GM12873 (cell line): ENCODE results near the gene HSD17B12.

Experiments
- CTCF ChIP-seq: IDR thresholded peaks from 2 replicates; pipeline ENCODE4 v1.5.1; 2012; ENCODE audit warnings: low read depth, mild to moderate bottlenecking, moderate library complexity, low read length, control low read depth; ENCODE audit not compliant: insufficient read depth; ENCODE audit errors: missing control alignments

Gene HSD17B12

GRCh38 chr11:43691806-43692205 lies 11.3 kb downstream of the HSD17B12 start:
- TF ChIP-seq CTCF = no peak

GRCh38 chr11:43693069-43693468 lies 12.5 kb downstream of the HSD17B12 start:
- no peak for TF ChIP-seq CTCF

- TF ChIP-seq CTCF = no peak
These were observed 13.2 kb downstream of the HSD17B12 start for GRCh38 chr11:43693731-43694130.

GRCh38 chr11:43694477-43694876 lies 13.9 kb downstream of the HSD17B12 start:
- TF ChIP-seq CTCF = no peak

GRCh38 chr11:43697679-43698078 lies 17.1 kb downstream of the HSD17B12 start:
- no peak for TF ChIP-seq CTCF

GRCh38 chr11:43699870-43700269 lies 19.3 kb downstream of the HSD17B12 start:
- no peak for TF ChIP-seq CTCF

- TF ChIP-seq CTCF = no peak
These were observed 26.1 kb downstream of the HSD17B12 start for GRCh38 chr11:43706631-43707030.
